ENCODE measurements around the gene MYL5.
"Not testable (repeated sequence)": the region's sequence is repeated elsewhere in the genome, so short reads cannot be mapped to it uniquely, and the experiment has no call there.

GRCh38 chr4:669806-670559, 4.4 kb upstream of the MYL5 start:
- TF ChIP-seq CTCF (IDR thresholded peaks at IDR 0.05; ENCODE audit: low read length); EZH2 (IDR thresholded peaks at IDR 0.05; ENCODE audit: borderline replicate concordance, low read length): not testable (repeated sequence)
